ENCODE results near the gene ZNF579. TPM values are rescaled to one million over a fixed set of nuclear protein-coding genes. Genes with fewer than 3 reads are reported as not detected.

ZNF579 gene
- total and polyA plus RNA-seq, 9 of the 15 experiments (the other 6 are each of a cell fraction or from before 2014, with no cell fraction given), result 0.06 to 15.9 (median 1.6) TPM

GRCh38 chr19:55580628-55581144, at the start of gene ZNF579 (continued):
- TF ChIP-seq ZBTB40 (IDR thresholded peaks at IDR 0.05) (peak; percentile 96), ZBTB40 (CRISPR knock-in tag; IDR thresholded peaks at IDR 0.05) (no peak), POLR2AphosphoS2 (IDR thresholded peaks at IDR 0.05; ENCODE audit: low read length) (no peak), SNAPC5 (CRISPR knock-in tag; IDR thresholded peaks at IDR 0.05) (no peak), NCOA1 (IDR thresholded peaks at IDR 0.05; ENCODE audit: low read depth) (peak; percentile 93), FOXK2 (conservative IDR thresholded peaks at IDR 0.05 in 1 of 2, IDR thresholded peaks at IDR 0.05 in 1 of 2; ENCODE audit: low read depth in 2 of 2) (peak; percentile 10 to 43; a peak in 1 of 4 replicates), CREBBP (IDR thresholded peaks at IDR 0.05; ENCODE audit: low read depth, low read length) (no peak), ZNF280A (IDR thresholded peaks at IDR 0.05; ENCODE audit: low read depth, partially characterized antibody) (no peak), ELF1 (tag; IDR thresholded peaks at IDR 0.05) (peak; percentile 81), ZFPM2 (CRISPR knock-in tag; IDR thresholded peaks at IDR 0.05) (no peak), SMAD4 (CRISPR knock-in tag; conservative IDR thresholded peaks at IDR 0.05) (no peak), TCF15 (CRISPR knock-in tag; IDR thresholded peaks at IDR 0.05) (no peak), CBX8 (IDR thresholded peaks at IDR 0.05; ENCODE audit: borderline replicate concordance, extremely low read depth, low read depth, low read length, poor library complexity, severe bottlenecking) (no peak), ZNF830 (CRISPR knock-in tag; IDR thresholded peaks at IDR 0.05) (no peak), BRCA1 (IDR thresholded peaks at IDR 0.05) (no peak), BRCA1 (CRISPR knock-in tag; IDR thresholded peaks at IDR 0.05) (no peak), ZNF699 (CRISPR knock-in tag; IDR thresholded peaks at IDR 0.05; ENCODE audit: insufficient replicate concordance) (no peak), DLX4 (CRISPR knock-in tag; IDR thresholded peaks at IDR 0.05) (no peak)

Data from K562 (cell line).